DOHH2 (cell line): ENCODE data around the gene PLCXD1.

Source experiments
- CTCF ChIP-seq: fragments of 200-600 bp; sonication (generic); IDR thresholded peaks from one replicate; pipeline ENCODE4 v1.5.1; 2014; ENCODE audit warnings: antibody characterized with exemption, mild to moderate bottlenecking, low read depth, low read length; ENCODE audit not compliant: poor library complexity, severe bottlenecking
- EZH2phosphoT487 ChIP-seq: fragments of 200-600 bp; sonication (generic); IDR thresholded peaks from 2 replicates; pipeline ENCODE4 v1.6.1; 2017; ENCODE audit warnings: borderline replicate concordance, mild to moderate bottlenecking, antibody characterized with exemption, low read length, moderate library complexity, mixed read lengths

GRCh38 chrX:334971-335757 lies 54.0 kb downstream of the PLCXD1 start:
- TF ChIP-seq CTCF (no peak), EZH2phosphoT487 (no peak)
